ENCODE measurements around the gene DMRT3.

DMRT3 gene

DNA sequence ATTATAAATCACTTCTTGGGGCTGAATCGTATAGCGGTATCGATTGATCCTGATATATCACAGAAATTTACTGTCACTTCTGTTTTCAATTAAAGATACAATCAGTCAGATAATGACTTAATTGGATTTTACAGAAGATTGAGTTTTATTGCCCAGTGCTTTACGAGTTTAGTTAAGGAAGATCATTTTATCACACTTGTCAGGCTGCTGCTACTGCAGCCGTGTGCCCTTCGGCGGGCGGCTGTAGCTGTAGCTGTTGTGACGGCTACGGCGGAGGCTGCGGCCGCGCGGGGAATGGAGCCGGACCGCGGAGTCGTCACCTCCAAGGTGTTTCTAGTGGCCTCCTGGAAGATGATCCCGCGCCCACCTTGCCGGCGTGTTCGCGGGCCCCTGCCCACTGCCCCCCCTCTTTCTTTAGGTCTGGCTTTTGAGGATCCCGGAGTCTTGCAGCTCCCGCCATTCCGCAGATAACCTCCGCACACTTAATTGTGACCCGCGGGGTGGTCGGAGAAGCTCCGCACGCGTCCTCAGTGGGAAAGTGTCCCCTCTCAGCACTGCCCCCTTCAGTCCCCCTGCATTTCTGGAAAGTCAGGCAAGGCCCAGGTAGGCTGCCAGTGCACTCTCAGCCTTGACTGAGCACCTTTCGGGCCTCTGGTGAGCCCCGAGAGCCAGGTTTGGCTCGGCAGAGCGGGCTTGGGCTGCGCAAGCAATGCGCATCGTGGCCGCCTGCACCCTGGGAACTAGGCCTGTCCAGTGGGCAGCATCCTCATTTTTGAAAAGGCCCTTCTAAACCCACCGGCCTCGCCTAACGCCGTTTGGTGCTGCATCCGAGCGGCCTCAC lies 6.9 kb upstream of the DMRT3 start:
- TF ChIP-seq POLR2AphosphoS5 (IDR thresholded peaks at IDR 0.05; ENCODE audit: low read depth) (no peak), SPI1 (IDR thresholded peaks at IDR 0.05; ENCODE audit: borderline replicate concordance, low read depth) (no peak), GABPA (IDR thresholded peaks at IDR 0.05; ENCODE audit: low read depth) (no peak)
- TF ChIP-seq, protein P1, sequence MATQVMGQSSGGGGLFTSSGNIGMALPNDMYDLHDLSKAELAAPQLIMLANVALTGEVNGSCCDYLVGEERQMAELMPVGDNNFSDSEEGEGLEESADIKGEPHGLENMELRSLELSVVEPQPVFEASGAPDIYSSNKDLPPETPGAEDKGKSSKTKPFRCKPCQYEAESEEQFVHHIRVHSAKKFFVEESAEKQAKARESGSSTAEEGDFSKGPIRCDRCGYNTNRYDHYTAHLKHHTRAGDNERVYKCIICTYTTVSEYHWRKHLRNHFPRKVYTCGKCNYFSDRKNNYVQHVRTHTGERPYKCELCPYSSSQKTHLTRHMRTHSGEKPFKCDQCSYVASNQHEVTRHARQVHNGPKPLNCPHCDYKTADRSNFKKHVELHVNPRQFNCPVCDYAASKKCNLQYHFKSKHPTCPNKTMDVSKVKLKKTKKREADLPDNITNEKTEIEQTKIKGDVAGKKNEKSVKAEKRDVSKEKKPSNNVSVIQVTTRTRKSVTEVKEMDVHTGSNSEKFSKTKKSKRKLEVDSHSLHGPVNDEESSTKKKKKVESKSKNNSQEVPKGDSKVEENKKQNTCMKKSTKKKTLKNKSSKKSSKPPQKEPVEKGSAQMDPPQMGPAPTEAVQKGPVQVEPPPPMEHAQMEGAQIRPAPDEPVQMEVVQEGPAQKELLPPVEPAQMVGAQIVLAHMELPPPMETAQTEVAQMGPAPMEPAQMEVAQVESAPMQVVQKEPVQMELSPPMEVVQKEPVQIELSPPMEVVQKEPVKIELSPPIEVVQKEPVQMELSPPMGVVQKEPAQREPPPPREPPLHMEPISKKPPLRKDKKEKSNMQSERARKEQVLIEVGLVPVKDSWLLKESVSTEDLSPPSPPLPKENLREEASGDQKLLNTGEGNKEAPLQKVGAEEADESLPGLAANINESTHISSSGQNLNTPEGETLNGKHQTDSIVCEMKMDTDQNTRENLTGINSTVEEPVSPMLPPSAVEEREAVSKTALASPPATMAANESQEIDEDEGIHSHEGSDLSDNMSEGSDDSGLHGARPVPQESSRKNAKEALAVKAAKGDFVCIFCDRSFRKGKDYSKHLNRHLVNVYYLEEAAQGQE (IDR thresholded peaks at IDR 0.05; ENCODE audit: insufficient replicate concordance, low read depth), result no peak
- TF ChIP-seq, protein P2, sequence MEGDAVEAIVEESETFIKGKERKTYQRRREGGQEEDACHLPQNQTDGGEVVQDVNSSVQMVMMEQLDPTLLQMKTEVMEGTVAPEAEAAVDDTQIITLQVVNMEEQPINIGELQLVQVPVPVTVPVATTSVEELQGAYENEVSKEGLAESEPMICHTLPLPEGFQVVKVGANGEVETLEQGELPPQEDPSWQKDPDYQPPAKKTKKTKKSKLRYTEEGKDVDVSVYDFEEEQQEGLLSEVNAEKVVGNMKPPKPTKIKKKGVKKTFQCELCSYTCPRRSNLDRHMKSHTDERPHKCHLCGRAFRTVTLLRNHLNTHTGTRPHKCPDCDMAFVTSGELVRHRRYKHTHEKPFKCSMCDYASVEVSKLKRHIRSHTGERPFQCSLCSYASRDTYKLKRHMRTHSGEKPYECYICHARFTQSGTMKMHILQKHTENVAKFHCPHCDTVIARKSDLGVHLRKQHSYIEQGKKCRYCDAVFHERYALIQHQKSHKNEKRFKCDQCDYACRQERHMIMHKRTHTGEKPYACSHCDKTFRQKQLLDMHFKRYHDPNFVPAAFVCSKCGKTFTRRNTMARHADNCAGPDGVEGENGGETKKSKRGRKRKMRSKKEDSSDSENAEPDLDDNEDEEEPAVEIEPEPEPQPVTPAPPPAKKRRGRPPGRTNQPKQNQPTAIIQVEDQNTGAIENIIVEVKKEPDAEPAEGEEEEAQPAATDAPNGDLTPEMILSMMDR (IDR thresholded peaks at IDR 0.05; ENCODE audit: insufficient read depth, low read length), result no peak
- H3K27ac ChIP-seq (replicated peaks), result no peak overlapping the region
- peaks cover 83% of the 10 kb centered on the region for H3K27me3 ChIP-seq (ENCODE audit: insufficient read depth, poor library complexity, severe bottlenecking)
- H3K4me3 ChIP-seq (replicated peaks; ENCODE audit: insufficient read depth, low read length), result no peak overlapping the region
- no peak for DNase-seq (ENCODE audit: low read depth in 1 of 2, low spot score in 1 of 2)

DNA sequence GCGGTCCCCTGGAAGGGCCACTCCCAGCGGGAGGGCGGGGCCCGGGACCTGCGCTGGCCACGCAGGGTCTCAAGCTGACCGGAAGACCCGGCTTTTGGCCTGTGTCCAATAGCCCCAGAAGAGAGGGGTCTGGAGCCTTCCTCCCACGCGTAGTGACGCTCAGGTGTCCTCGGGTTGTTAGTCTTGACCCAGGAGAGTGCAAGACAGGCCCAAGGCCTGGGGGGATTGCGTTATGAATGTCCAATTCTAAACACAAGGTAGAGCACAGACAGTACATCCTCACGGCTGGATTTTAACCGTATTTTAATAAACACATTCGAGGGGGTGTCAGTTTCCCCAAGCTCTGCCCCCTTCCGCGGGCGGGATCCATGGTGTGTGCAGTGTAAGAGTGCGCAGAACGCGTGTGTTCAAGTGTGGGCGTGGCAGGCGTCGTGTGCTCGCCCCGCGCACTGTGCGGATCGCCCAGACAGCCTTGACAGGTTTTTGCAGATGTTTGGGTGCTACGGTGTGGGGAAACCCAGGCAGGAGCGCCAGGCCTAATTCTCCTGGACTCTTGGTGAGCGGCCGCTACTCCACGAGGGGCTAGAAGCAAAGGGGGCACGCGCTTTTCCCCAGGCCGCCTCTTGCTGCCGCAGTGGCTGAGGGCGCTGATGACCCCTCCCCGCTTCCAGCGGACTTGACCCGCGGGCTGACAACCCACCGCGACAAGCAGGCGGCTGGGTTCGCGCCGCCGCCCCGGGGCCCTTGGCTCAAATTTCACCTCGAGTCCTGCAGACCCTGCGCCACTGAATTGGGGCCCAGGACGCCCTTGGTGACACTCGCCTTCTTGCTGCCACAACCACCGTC lies 6.1 kb upstream of the DMRT3 start:
- no peak overlapping the region for H3K4me3 ChIP-seq (replicated peaks; ENCODE audit: insufficient read depth, low read length)

More for the DNA sequence above, 6.1 kb upstream of the DMRT3 start:
- Histone ChIP-seq H3K27me3 (ENCODE audit: insufficient read depth, poor library complexity, severe bottlenecking) (peaks cover 85% of the 10 kb centered on the region), H3K27ac (replicated peaks) (no peak overlapping the region)
- DNase-seq (ENCODE audit: low read depth in 1 of 2, low spot score in 1 of 2), result no peak
- TF ChIP-seq, protein P2 (IDR thresholded peaks at IDR 0.05; ENCODE audit: insufficient read depth, low read length), result no peak
- no peak for TF ChIP-seq POLR2AphosphoS5 (IDR thresholded peaks at IDR 0.05; ENCODE audit: low read depth)
- no peak for TF ChIP-seq GABPA (IDR thresholded peaks at IDR 0.05; ENCODE audit: low read depth)
- TF ChIP-seq SPI1 (IDR thresholded peaks at IDR 0.05; ENCODE audit: borderline replicate concordance, low read depth), result no peak
- TF ChIP-seq, protein P1 (IDR thresholded peaks at IDR 0.05; ENCODE audit: insufficient replicate concordance, low read depth), result no peak
